ENCODE measurements around the gene HCN4.

DNA sequence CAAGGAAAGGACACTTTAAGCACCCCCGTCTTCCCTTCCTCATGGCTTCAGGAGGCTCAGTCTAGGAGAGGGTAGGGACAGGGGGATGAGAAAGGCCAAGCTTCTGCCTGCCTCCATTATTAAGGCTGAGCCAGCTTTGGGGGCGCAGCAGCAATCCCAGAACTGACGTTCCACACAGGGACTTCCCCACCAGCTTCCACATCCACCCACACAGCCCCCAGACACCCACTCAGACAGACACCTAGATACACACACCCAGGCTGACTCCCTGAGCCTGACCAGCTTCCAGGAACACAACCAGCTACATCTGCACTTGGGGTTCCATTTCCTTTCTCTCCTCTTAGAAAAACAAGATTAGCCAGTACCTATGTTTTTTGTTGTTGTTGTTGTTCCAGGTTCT lies 4.7 kb downstream of the HCN4 start:
- TF ChIP-seq EZH2 (IDR thresholded peaks at IDR 0.05; ENCODE audit: borderline replicate concordance, low read length) (no peak), CTCF (conservative IDR thresholded peaks at IDR 0.05 in 1 of 2, IDR thresholded peaks at IDR 0.05 in 1 of 2; ENCODE audit: extremely low read depth in 1 of 2, insufficient read depth in 1 of 2, low read depth in 1 of 2, low read length in 2 of 2) (no peak)

Data from mammary epithelial cell (primary cell).